CD4-positive, alpha-beta T cell (primary cell): ENCODE data around the gene TTC12. TPM values are rescaled to one million over a fixed set of nuclear protein-coding genes. Genes with fewer than 3 reads are reported as not detected.
A peak's percentile ranks its signal among the peaks of the same experiment; 100 is the strongest.

Experiments used
- ATAC-seq: fragments of 200-7000 bp; cut with Tn5 transposase; one replicate; pipeline ENCODE4 v1.10.0; 2022; ENCODE audit warnings: mild to moderate bottlenecking; ENCODE audit not compliant: poor library complexity
- CTCF ChIA-PET: fragments of 350-600 bp; sonication (Branson Sonifier 250); formaldehyde crosslinking; loops from one replicate; lab custom pipeline; 2021; ENCODE audit warnings: antibody characterized with exemption, inconsistent platforms; lab: Charles Lee
- POLR2A ChIA-PET: fragments of 350-600 bp; sonication (Branson Sonifier 250); formaldehyde crosslinking; loops from one replicate; lab custom pipeline; 2021; ENCODE audit warnings: antibody characterized with exemption, inconsistent platforms; lab: Charles Lee
- DNase-seq, 14 experiments: peaks; one replicate each; pipeline ENCODE4 v3.0.0-alpha.2; 2013 to 2020; ENCODE audit warnings: mixed read lengths in 2 of 14
- H3K27ac ChIP-seq, 2 donors: one replicate each; pipeline versions ENCODE4 v1.5.1 to v1.7.0; 2013; ENCODE audit warnings: low read length in 2 of 2, low read depth in 1 of 2, mild to moderate bottlenecking in 1 of 2
- H3K27me3 ChIP-seq, 2 experiments: 1 replicate in 1 of 2; 2 replicates in 1 of 2; pipeline versions ENCODE4 v1.6.1 to v1.7.0; 2013; ENCODE audit warnings: low read length in 2 of 2, control low read depth in 1 of 2, mild to moderate bottlenecking in 1 of 2, moderate library complexity in 1 of 2; ENCODE audit not compliant: insufficient read depth in 2 of 2, control insufficient read depth in 1 of 2
- H3K36me3 ChIP-seq: one replicate; pipeline ENCODE4 v1.6.1; 2013; ENCODE audit warnings: low read length, control low read depth; ENCODE audit not compliant: insufficient read depth
- H3K4me1 ChIP-seq: one replicate; pipeline ENCODE4 v1.6.1; 2013; ENCODE audit warnings: low read length, control low read depth; ENCODE audit not compliant: insufficient read depth
- H3K4me3 ChIP-seq: one replicate; pipeline ENCODE4 v1.5.1; 2013; ENCODE audit warnings: mild to moderate bottlenecking, low read length, moderate library complexity
- H3K9me3 ChIP-seq, 2 experiments: 1 replicate in 1 of 2; 2 replicates in 1 of 2; pipeline versions ENCODE4 v1.6.1 to v1.7.0; 2013; ENCODE audit warnings: low read length in 2 of 2, mild to moderate bottlenecking in 2 of 2, control low read depth in 1 of 2, moderate library complexity in 1 of 2; ENCODE audit not compliant: control insufficient read depth in 1 of 2, insufficient read depth in 1 of 2
- H3K27ac Mint-ChIP-seq: one replicate; pipeline ENCODE4 v1.8.0; 2020; ENCODE audit warnings: mixed read lengths
- H3K27me3 Mint-ChIP-seq: one replicate; pipeline ENCODE4 v1.8.0; 2021; ENCODE audit warnings: mixed read lengths
- H3K36me3 Mint-ChIP-seq: one replicate; pipeline ENCODE4 v1.8.0; 2021; ENCODE audit warnings: low read depth, mixed read lengths
- H3K4me1 Mint-ChIP-seq: one replicate; pipeline ENCODE4 v1.8.0; 2021; ENCODE audit warnings: low read depth, mixed read lengths
- H3K4me3 Mint-ChIP-seq: one replicate; pipeline ENCODE4 v1.8.0; 2020; ENCODE audit warnings: mild to moderate bottlenecking, mixed read lengths
- H3K9me3 Mint-ChIP-seq: one replicate; pipeline ENCODE4 v1.8.0; 2020; ENCODE audit warnings: mixed read lengths
- intact Hi-C, 2 experiments: fragments of 100-400 bp; cut with DNase I in 1 of 2; cut with micrococcal nuclease in 1 of 2; formaldehyde crosslinking; loops; one replicate each; pipeline versions ENCODE4 v1.15.1 to v1.9.0; 2023 to 2025; cut with DNase I, micrococcal nuclease
- total RNA-seq, 174 experiments: library from RNA in 2 of 174; stranded (reverse) in 2 of 174; gene quantifications; one replicate each; pipeline ENCODE4 v1.2.3 and lab custom pipeline; 2021 to 2026
- TF ChIP-seq, protein P1 (sequence below): fragments of 200-600 bp; IDR thresholded peaks from one replicate; pipeline ENCODE4 v1.8.0; 2022; ENCODE audit warnings: antibody characterized with exemption, mild to moderate bottlenecking

The TTC12 gene
- total RNA-seq, 2 experiments from 2014 or later: 26.5 to 34.5 TPM

GRCh38 chr11:113385749-113386148 is 71.4 kb downstream of the TTC12 start:
- ChIA-PET POLR2A (no interaction called here), CTCF (no interaction called here)
- Histone ChIP-seq H3K36me3 (no peaks in the 10 kb centered on the region), H3K4me1 (peaks cover 7% of the 10 kb centered on the region), H3K4me3 (no peak overlapping the region), H3K27me3 (peaks cover 20% of the 10 kb centered on the region in 2 experiments), H3K9me3 (peaks cover 0 to 7% of the 10 kb centered on the region in 2 experiments), H3K27ac (no peak overlapping the region)
- Mint-ChIP-seq H3K27me3 (peaks cover 5% of the 10 kb centered on the region), H3K27ac (no peak overlapping the region), H3K4me1 (no peaks in the 10 kb centered on the region), H3K36me3 (peaks cover 14% of the 10 kb centered on the region), H3K9me3 (no peaks in the 10 kb centered on the region), H3K4me3 (no peak overlapping the region)
- TF ChIP-seq, protein P1, sequence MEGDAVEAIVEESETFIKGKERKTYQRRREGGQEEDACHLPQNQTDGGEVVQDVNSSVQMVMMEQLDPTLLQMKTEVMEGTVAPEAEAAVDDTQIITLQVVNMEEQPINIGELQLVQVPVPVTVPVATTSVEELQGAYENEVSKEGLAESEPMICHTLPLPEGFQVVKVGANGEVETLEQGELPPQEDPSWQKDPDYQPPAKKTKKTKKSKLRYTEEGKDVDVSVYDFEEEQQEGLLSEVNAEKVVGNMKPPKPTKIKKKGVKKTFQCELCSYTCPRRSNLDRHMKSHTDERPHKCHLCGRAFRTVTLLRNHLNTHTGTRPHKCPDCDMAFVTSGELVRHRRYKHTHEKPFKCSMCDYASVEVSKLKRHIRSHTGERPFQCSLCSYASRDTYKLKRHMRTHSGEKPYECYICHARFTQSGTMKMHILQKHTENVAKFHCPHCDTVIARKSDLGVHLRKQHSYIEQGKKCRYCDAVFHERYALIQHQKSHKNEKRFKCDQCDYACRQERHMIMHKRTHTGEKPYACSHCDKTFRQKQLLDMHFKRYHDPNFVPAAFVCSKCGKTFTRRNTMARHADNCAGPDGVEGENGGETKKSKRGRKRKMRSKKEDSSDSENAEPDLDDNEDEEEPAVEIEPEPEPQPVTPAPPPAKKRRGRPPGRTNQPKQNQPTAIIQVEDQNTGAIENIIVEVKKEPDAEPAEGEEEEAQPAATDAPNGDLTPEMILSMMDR: no peak
- no peak for ATAC-seq
- no peak for DNase-seq
- intact Hi-C loops: no loop called here

GRCh38 chr11:113386866-113387265 is 72.5 kb downstream of the TTC12 start:
- H3K4me3 Mint-ChIP-seq: no peak overlapping the region
- H3K36me3 ChIP-seq: no peaks in the 10 kb centered on the region
- peaks cover 20 to 26% of the 10 kb centered on the region in 2 experiments for H3K27me3 ChIP-seq
- peaks cover 7% of the 10 kb centered on the region for H3K4me1 ChIP-seq
- peaks cover 10% of the 10 kb centered on the region for H3K36me3 Mint-ChIP-seq
- H3K4me1 Mint-ChIP-seq: no peaks in the 10 kb centered on the region
- H3K27me3 Mint-ChIP-seq: peaks cover 5% of the 10 kb centered on the region
- peaks cover 0 to 7% of the 10 kb centered on the region in 2 experiments for H3K9me3 ChIP-seq
- ChIA-PET POLR2A (interaction anchor here (1.4 kb wide), 1 partner anchor 10 kb away, joined by 3 read pairs; no protein-coding TSS in a partner anchor), CTCF (no interaction called here)
- no peaks in the 10 kb centered on the region for H3K9me3 Mint-ChIP-seq
- no peak overlapping the region for H3K27ac ChIP-seq
- TF ChIP-seq, protein P1: no peak
- no peak overlapping the region for H3K4me3 ChIP-seq
- intact Hi-C loops: no loop called here
- ATAC-seq (no peak), DNase-seq (no peak)
- H3K27ac Mint-ChIP-seq: no peak overlapping the region

- H3K27ac Mint-ChIP-seq: no peak within 1 kb of the TSS
- Histone ChIP-seq H3K27ac (no peak within 1 kb of the TSS), H3K4me1 (peaks cover 7% of the 10 kb centered on the region), H3K4me3 (no peak within 1 kb of the TSS), H3K27me3 (peaks cover 20 to 26% of the 10 kb centered on the region in 2 experiments), H3K36me3 (no peaks in the 10 kb centered on the region), H3K9me3 (peaks cover 0 to 7% of the 10 kb centered on the region in 2 experiments)
- POLR2A ChIA-PET: interaction anchor here (1.4 kb wide), 1 partner anchor 11 kb away, joined by 3 read pairs; no protein-coding TSS in a partner anchor
- no peaks in the 10 kb centered on the region for H3K9me3 Mint-ChIP-seq
- no peaks in the 10 kb centered on the region for H3K4me1 Mint-ChIP-seq
- intact Hi-C loops: no loop called here
- TF ChIP-seq, protein P1: no peak
- H3K4me3 Mint-ChIP-seq: no peak within 1 kb of the TSS
- DNase-seq (peak in 1 of 14 experiments; percentile 4), ATAC-seq (no peak)
- peaks cover 5% of the 10 kb centered on the region for H3K27me3 Mint-ChIP-seq
- CTCF ChIA-PET: no interaction called here
- peaks cover 10% of the 10 kb centered on the region for H3K36me3 Mint-ChIP-seq
Measured at GRCh38 chr11:113387605-113388211, 73.3 kb downstream of the TTC12 start, which contains the start of gene ANKK1. Gene ANKK1 (plus strand): TSS chr11:113387779. CDS start chr11:113387885, 106 bp downstream.
